Parathyroid adenoma (tissue), 2 donors: ENCODE data around the gene ASIC2.

Source experiments
- H2AFZ ChIP-seq: fragments of 300-600 bp; sonication (generic); one replicate; pipeline ENCODE4 v1.7.0; 2017; ENCODE audit warnings: antibody characterized with exemption, mild to moderate bottlenecking
- H3K27ac ChIP-seq: fragments of 300-600 bp; sonication (generic); one replicate; pipeline ENCODE4 v1.7.0; 2017
- H3K27me3 ChIP-seq: fragments of 300-600 bp; sonication (generic); one replicate; pipeline ENCODE4 v1.7.0; 2017; ENCODE audit warnings: low read length; ENCODE audit not compliant: control insufficient read depth, insufficient read depth
- H3K36me3 ChIP-seq: fragments of 300-600 bp; sonication (generic); one replicate; pipeline ENCODE4 v1.7.0; 2017; ENCODE audit warnings: low read length; ENCODE audit not compliant: control insufficient read depth, insufficient read depth
- H3K4me1 ChIP-seq: fragments of 300-600 bp; sonication (generic); one replicate; pipeline ENCODE4 v1.7.0; 2017; ENCODE audit warnings: control low read depth
- H3K4me2 ChIP-seq: fragments of 300-600 bp; sonication (generic); one replicate; pipeline ENCODE4 v1.7.0; 2017; ENCODE audit warnings: low read length
- H3K4me3 ChIP-seq: fragments of 300-600 bp; sonication (generic); one replicate; pipeline ENCODE4 v1.7.0; 2017; ENCODE audit warnings: low read depth, low read length
- H3K79me2 ChIP-seq: fragments of 300-600 bp; sonication (generic); one replicate; pipeline ENCODE4 v1.7.0; 2017; ENCODE audit warnings: control low read depth
- H3K9ac ChIP-seq: fragments of 300-600 bp; sonication (generic); one replicate; pipeline ENCODE4 v1.7.0; 2017; ENCODE audit warnings: mild to moderate bottlenecking
- H3K9me3 ChIP-seq: fragments of 300-600 bp; sonication (generic); one replicate; pipeline ENCODE4 v1.7.0; 2017; ENCODE audit warnings: low read length; ENCODE audit not compliant: control insufficient read depth
- CTCF ChIP-seq: fragments of 300-600 bp; sonication (generic); IDR thresholded peaks from one replicate; pipeline ENCODE4 v1.7.0; 2017; ENCODE audit warnings: antibody characterized with exemption, mild to moderate bottlenecking
- donor health status: primary hyperparathyroidism.

ASIC2 gene

GRCh38 chr17:33300241-33300640, 7.1 kb upstream of the ASIC2 start:
- Histone ChIP-seq H3K36me3 (no peaks in the 10 kb centered on the region), H2AFZ (no peak overlapping the region), H3K9me3 (no peaks in the 10 kb centered on the region), H3K4me2 (no peak overlapping the region), H3K27ac (no peak overlapping the region), H3K4me3 (no peak overlapping the region), H3K79me2 (no peaks in the 10 kb centered on the region), H3K4me1 (no peaks in the 10 kb centered on the region), H3K27me3 (no peaks in the 10 kb centered on the region), H3K9ac (no peak overlapping the region)
- TF ChIP-seq CTCF = no peak

- no peaks in the 10 kb centered on the region for H3K27me3 ChIP-seq
- H3K79me2 ChIP-seq = no peaks in the 10 kb centered on the region
- H3K36me3 ChIP-seq = no peaks in the 10 kb centered on the region
- no peak overlapping the region for H3K4me3 ChIP-seq
- no peak overlapping the region for H3K9ac ChIP-seq
- no peak overlapping the region for H3K27ac ChIP-seq
- no peak overlapping the region for H3K4me2 ChIP-seq
- H3K9me3 ChIP-seq = no peaks in the 10 kb centered on the region
- no peak for TF ChIP-seq CTCF
- no peak overlapping the region for H2AFZ ChIP-seq
- no peaks in the 10 kb centered on the region for H3K4me1 ChIP-seq
Measured at GRCh38 chr17:33299115-33299514, 6.0 kb upstream of the ASIC2 start.

- H3K4me3 ChIP-seq = no peak overlapping the region
- H3K4me2 ChIP-seq = no peak overlapping the region
- no peaks in the 10 kb centered on the region for H3K4me1 ChIP-seq
- H3K36me3 ChIP-seq = no peaks in the 10 kb centered on the region
- TF ChIP-seq CTCF = no peak
- H3K27ac ChIP-seq = no peak overlapping the region
- no peaks in the 10 kb centered on the region for H3K79me2 ChIP-seq
- no peak overlapping the region for H3K9ac ChIP-seq
- no peak overlapping the region for H2AFZ ChIP-seq
- no peaks in the 10 kb centered on the region for H3K27me3 ChIP-seq
- no peaks in the 10 kb centered on the region for H3K9me3 ChIP-seq
Measured at GRCh38 chr17:33297643-33298042, 4.5 kb upstream of the ASIC2 start.

- TF ChIP-seq CTCF = no peak
- no peak overlapping the region for H3K4me3 ChIP-seq
- H3K9me3 ChIP-seq = no peaks in the 10 kb centered on the region
- no peaks in the 10 kb centered on the region for H3K27me3 ChIP-seq
- no peak overlapping the region for H3K27ac ChIP-seq
- no peaks in the 10 kb centered on the region for H3K4me1 ChIP-seq
- no peaks in the 10 kb centered on the region for H3K79me2 ChIP-seq
- H3K9ac ChIP-seq = no peak overlapping the region
- no peak overlapping the region for H3K4me2 ChIP-seq
- H2AFZ ChIP-seq = no peak overlapping the region
- H3K36me3 ChIP-seq = no peaks in the 10 kb centered on the region
Measured at GRCh38 chr17:33294994-33295393, 1.9 kb upstream of the ASIC2 start.

- Histone ChIP-seq H3K4me2 (no peak overlapping the region), H3K27me3 (no peaks in the 10 kb centered on the region), H3K9me3 (no peaks in the 10 kb centered on the region), H2AFZ (no peak overlapping the region), H3K79me2 (no peaks in the 10 kb centered on the region), H3K9ac (no peak overlapping the region), H3K36me3 (no peaks in the 10 kb centered on the region), H3K4me1 (no peaks in the 10 kb centered on the region), H3K27ac (no peak overlapping the region), H3K4me3 (no peak overlapping the region)
- no peak for TF ChIP-seq CTCF
Measured at GRCh38 chr17:33292201-33292980, 704 bp downstream of the ASIC2 start.
